Neuronal stem cell (in vitro differentiated cells): ENCODE data around the gene CDKN1A. TPM values are rescaled to one million over a fixed set of nuclear protein-coding genes. Genes with fewer than 3 reads are reported as not detected.

ENCODE experiments used
- DNase-seq: peaks from one replicate; pipeline ENCODE4 v3.0.0-alpha.2; 2013; ENCODE audit warnings: low spot score
- H2AFZ ChIP-seq: one replicate; pipeline ENCODE4 v1.6.1; 2013; ENCODE audit warnings: mild to moderate bottlenecking, low read length, inconsistent platforms
- H2AK5ac ChIP-seq: 2 replicates; pipeline ENCODE4 v1.6.1; 2013; ENCODE audit warnings: low read depth, mild to moderate bottlenecking, inconsistent platforms, low read length, moderate library complexity, mixed read lengths
- H2BK120ac ChIP-seq: 2 replicates; pipeline ENCODE4 v1.6.1; 2013; ENCODE audit warnings: low read depth, mild to moderate bottlenecking, inconsistent platforms, low read length, moderate library complexity, mixed read lengths
- H2BK12ac ChIP-seq: one replicate; pipeline ENCODE4 v1.6.1; 2013; ENCODE audit warnings: low read length, inconsistent platforms
- H2BK15ac ChIP-seq: 2 replicates; pipeline ENCODE4 v1.6.1; 2013; ENCODE audit warnings: mild to moderate bottlenecking, low read length, inconsistent platforms, mixed read lengths
- H2BK5ac ChIP-seq: one replicate; pipeline ENCODE4 v1.6.1; 2013; ENCODE audit warnings: inconsistent platforms, mild to moderate bottlenecking, low read length, moderate library complexity
- H3K14ac ChIP-seq: one replicate; pipeline ENCODE4 v1.6.1; 2013; ENCODE audit warnings: low read length, inconsistent platforms
- H3K18ac ChIP-seq: 2 replicates; pipeline ENCODE4 v1.6.1; 2013; ENCODE audit warnings: low read length, inconsistent platforms
- H3K23ac ChIP-seq: 2 replicates; pipeline ENCODE4 v1.6.1; 2013; ENCODE audit warnings: low read depth, mild to moderate bottlenecking, mixed read lengths, low read length, inconsistent platforms; ENCODE audit not compliant: poor library complexity
- H3K27ac ChIP-seq: replicated peaks from 3 replicates; pipeline ENCODE4 v1.5.1; 2013; ENCODE audit warnings: low read length, inconsistent platforms
- H3K27me3 ChIP-seq, 3 experiments: 2 replicates each; pipeline ENCODE4 v1.6.1; 2013; ENCODE audit warnings: low read length in 3 of 3, mild to moderate bottlenecking in 2 of 3, inconsistent platforms in 1 of 3, low read depth in 1 of 3, mixed read lengths in 1 of 3, moderate library complexity in 1 of 3; ENCODE audit not compliant: control insufficient read depth in 3 of 3, insufficient read depth in 3 of 3
- H3K36me3 ChIP-seq, 2 donors: replicated peaks in 1 of 2; 2 replicates each; pipeline ENCODE4 v1.6.1; 2013; ENCODE audit warnings: low read length in 2 of 2; ENCODE audit not compliant: control insufficient read depth in 2 of 2, insufficient read depth in 2 of 2
- H3K4ac ChIP-seq: 2 replicates; pipeline ENCODE4 v1.6.1; 2013; ENCODE audit warnings: inconsistent platforms, mild to moderate bottlenecking, low read length, moderate library complexity
- H3K4me1 ChIP-seq, 2 donors: 1 replicate in 1 of 2; 2 replicates in 1 of 2; pipeline ENCODE4 v1.6.1; 2013; ENCODE audit warnings: low read length in 2 of 2, low read depth in 1 of 2; ENCODE audit not compliant: control insufficient read depth in 2 of 2, insufficient read depth in 1 of 2
- H3K4me2 ChIP-seq: one replicate; pipeline ENCODE4 v1.6.1; 2013; ENCODE audit warnings: mild to moderate bottlenecking, low read length, inconsistent platforms; ENCODE audit not compliant: insufficient read depth, poor library complexity, severe bottlenecking
- H3K4me3 ChIP-seq, 2 donors: 2 replicates each; pipeline ENCODE4 v1.5.1; 2013; ENCODE audit warnings: low read length in 2 of 2, mild to moderate bottlenecking in 2 of 2, inconsistent platforms in 1 of 2, moderate library complexity in 1 of 2
- H3K79me1 ChIP-seq: one replicate; pipeline ENCODE4 v1.6.1; 2013; ENCODE audit warnings: low read depth, mild to moderate bottlenecking, inconsistent platforms, low read length, moderate library complexity
- H3K9ac ChIP-seq: one replicate; pipeline ENCODE4 v1.6.1; 2013; ENCODE audit warnings: mild to moderate bottlenecking, low read depth, low read length, inconsistent platforms; ENCODE audit not compliant: poor library complexity
- H3K9me3 ChIP-seq, 2 donors: replicated peaks in 1 of 2; 2 replicates each; pipeline versions ENCODE3 to v1.6.1; 2013; ENCODE audit warnings: low read length in 2 of 2, mild to moderate bottlenecking in 2 of 2, inconsistent platforms in 1 of 2, low read depth in 1 of 2, mixed read lengths in 1 of 2, moderate library complexity in 1 of 2; ENCODE audit not compliant: control insufficient read depth in 2 of 2, insufficient read depth in 1 of 2
- H4K8ac ChIP-seq: one replicate; pipeline ENCODE4 v1.6.1; 2013; ENCODE audit warnings: low read depth, mild to moderate bottlenecking, inconsistent platforms, low read length, moderate library complexity
- H4K91ac ChIP-seq: one replicate; pipeline ENCODE4 v1.6.1; 2013; ENCODE audit warnings: low read length, low read depth, mild to moderate bottlenecking, inconsistent platforms; ENCODE audit not compliant: poor library complexity
- WGBS, 2 donors: extraction: QIAGEN DNeasy Blood & Tissue Kit; methylation state at CpG; one replicate each; pipeline ENCODE4 v1.1.7; 2013; ENCODE audit warnings: missing lambda C conversion rate in 2 of 2, mixed read lengths in 1 of 2; ENCODE audit not compliant: insufficient read length in 2 of 2, insufficient replicate concordance in 1 of 2; ENCODE audit errors: extremely low coverage in 2 of 2; 5-methylcytosine and 5-hydroxymethylcytosine counted together
- polyA plus RNA-seq, 2 experiments: library from polyadenylated mRNA; stranded (reverse); fragments of 200-250 nt; gene quantifications; one replicate each; pipeline ENCODE4 v1.2.3, GENCODE V29; 2013

Gene CDKN1A
- polyA plus RNA-seq (2013, experiment 1 of 2) = 54.0 TPM
- polyA plus RNA-seq (2013, experiment 2 of 2) = 53.5 TPM

DNA sequence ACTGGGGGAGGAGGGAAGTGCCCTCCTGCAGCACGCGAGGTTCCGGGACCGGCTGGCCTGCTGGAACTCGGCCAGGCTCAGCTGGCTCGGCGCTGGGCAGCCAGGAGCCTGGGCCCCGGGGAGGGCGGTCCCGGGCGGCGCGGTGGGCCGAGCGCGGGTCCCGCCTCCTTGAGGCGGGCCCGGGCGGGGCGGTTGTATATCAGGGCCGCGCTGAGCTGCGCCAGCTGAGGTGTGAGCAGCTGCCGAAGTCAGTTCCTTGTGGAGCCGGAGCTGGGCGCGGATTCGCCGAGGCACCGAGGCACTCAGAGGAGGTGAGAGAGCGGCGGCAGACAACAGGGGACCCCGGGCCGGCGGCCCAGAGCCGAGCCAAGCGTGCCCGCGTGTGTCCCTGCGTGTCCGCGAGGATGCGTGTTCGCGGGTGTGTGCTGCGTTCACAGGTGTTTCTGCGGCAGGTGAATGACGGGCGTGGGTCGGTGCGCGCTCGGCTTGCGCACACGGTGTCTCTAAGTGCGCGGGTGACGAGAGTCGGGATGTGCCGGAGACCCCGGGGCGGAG lies at the start of gene CDKN1A:
Gene CDKN1A, plus strand, starts transcription at position 227 of the 555 bp plus-strand sequence. CDS start 5,388 bp downstream, outside the sequence.
- Histone ChIP-seq H2BK12ac (peak within 1 kb of the TSS; percentile 24), H2AFZ (peak within 1 kb of the TSS; percentile 89), H2BK120ac (no peak within 1 kb of the TSS), H3K27me3 (peaks cover 0 to 17% (median 0%) of the 10 kb centered on the region in 3 experiments), H2BK5ac (peak within 1 kb of the TSS; percentile 71), H3K4me2 (peak within 1 kb of the TSS; percentile 88), H3K9me3 (peaks cover 0 to 2% of the 10 kb centered on the region in 2 donors), H4K91ac (no peak within 1 kb of the TSS), H3K4me1 (peaks cover 28 to 35% of the 10 kb centered on the region in 2 donors), H3K18ac (peak within 1 kb of the TSS; percentile 93), H3K9ac (peak within 1 kb of the TSS; percentile 96), H3K4me3 (peak within 1 kb of the TSS; percentile 81 to 93), H3K4ac (no peak within 1 kb of the TSS), H3K14ac (peak within 1 kb of the TSS; percentile 25), H3K27ac (peak within 1 kb of the TSS; percentile 53), H3K79me1 (peaks cover 14% of the 10 kb centered on the region), H3K36me3 (peaks cover 0 to 24% of the 10 kb centered on the region in 2 donors), H2BK15ac (peak within 1 kb of the TSS; percentile 86), H3K23ac (peak within 1 kb of the TSS; percentile 50), H4K8ac (peak within 1 kb of the TSS; percentile 68), H2AK5ac (peak within 1 kb of the TSS; percentile 77)
- peak; percentile 76 for DNase-seq
- WGBS, 2 donors = no CpG with 5 or more reads among the region's 63 CpGs

- Histone ChIP-seq H2AK5ac (no peak overlapping the region), H2BK5ac (no peak overlapping the region), H3K79me1 (no peaks in the 10 kb centered on the region), H3K4ac (no peak overlapping the region), H3K4me1 (peaks cover 2 to 7% of the 10 kb centered on the region in 2 donors), H3K36me3 (no peaks in the 10 kb centered on the region), H4K91ac (no peak overlapping the region), H2AFZ (no peak overlapping the region), H2BK15ac (no peak overlapping the region), H3K27me3 (peaks cover 0 to 4% (median 0%) of the 10 kb centered on the region in 3 experiments), H3K4me2 (no peak overlapping the region), H3K9ac (no peak overlapping the region), H3K9me3 (no peaks in the 10 kb centered on the region), H2BK12ac (no peak overlapping the region), H3K27ac (no peak overlapping the region), H3K23ac (no peak overlapping the region), H3K14ac (no peak overlapping the region), H4K8ac (no peak overlapping the region), H3K4me3 (no peak overlapping the region), H3K18ac (no peak overlapping the region), H2BK120ac (no peak overlapping the region)
- no peak for DNase-seq
- WGBS, 2 donors = no CpG with 5 or more reads among the region's 11 CpGs
These were observed 48.7 kb upstream of the CDKN1A start for GRCh38 chr6:36629784-36630183.

DNA sequence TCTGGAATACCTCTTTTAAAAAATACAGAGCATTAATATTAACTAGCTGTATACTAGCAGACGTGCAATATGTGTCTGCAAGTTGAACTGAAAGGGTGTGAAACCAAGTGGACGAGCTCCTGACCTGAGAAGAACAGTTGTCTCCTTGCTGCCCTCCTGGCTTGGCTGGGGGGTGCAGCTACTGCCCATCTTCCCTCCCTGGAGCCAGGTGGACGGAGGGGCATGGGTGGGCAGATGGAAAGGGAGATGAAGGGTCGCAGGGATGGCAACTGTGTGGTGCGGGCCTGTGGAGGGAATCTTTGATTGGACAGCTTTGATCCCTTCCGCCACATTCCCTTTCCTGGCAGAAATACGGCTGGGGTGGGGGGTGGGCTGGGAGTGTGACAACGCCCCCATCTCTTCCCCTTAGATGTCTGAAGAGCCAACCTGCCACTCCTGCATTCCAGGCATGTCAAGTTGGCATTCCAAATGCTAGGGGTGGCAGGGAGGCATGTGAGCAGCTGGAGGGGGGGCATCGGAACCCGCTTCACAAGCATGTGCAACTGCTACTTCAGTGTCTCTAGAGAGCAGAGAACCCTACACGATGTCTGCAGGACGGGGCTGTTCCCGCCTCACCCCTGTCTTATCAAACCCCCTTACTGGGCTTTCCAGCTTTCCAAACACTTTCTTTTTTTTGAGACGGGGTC lies 47.0 kb upstream of the CDKN1A start:
- H3K79me1 ChIP-seq = no peaks in the 10 kb centered on the region
- no peak overlapping the region for H3K4ac ChIP-seq
- H2BK120ac ChIP-seq = no peak overlapping the region
- peak overlapping the region; percentile 82 for H3K18ac ChIP-seq
- no peaks in the 10 kb centered on the region for H3K36me3 ChIP-seq
- no peaks in the 10 kb centered on the region for H3K9me3 ChIP-seq
- H4K8ac ChIP-seq = no peak overlapping the region
- H2BK5ac ChIP-seq = no peak overlapping the region
- no peak overlapping the region for H2BK12ac ChIP-seq
- H3K27me3 ChIP-seq = peaks cover 0 to 4% (median 0%) of the 10 kb centered on the region in 3 experiments
- no peak overlapping the region for H4K91ac ChIP-seq
- no CpG with 5 or more reads among the region's 14 CpGs for WGBS, 2 donors
- DNase-seq = no peak
- H3K4me1 ChIP-seq = peaks cover 2 to 7% of the 10 kb centered on the region in 2 donors
- peak overlapping the region; percentile 63 for H2BK15ac ChIP-seq
- H3K9ac ChIP-seq = peak overlapping the region; percentile 13
- no peak overlapping the region for H3K4me2 ChIP-seq
- peak overlapping the region; percentile 13 for H2AK5ac ChIP-seq
- H3K27ac ChIP-seq = no peak overlapping the region
- H3K14ac ChIP-seq = no peak overlapping the region
- peak overlapping the region; percentile 51 for H2AFZ ChIP-seq
- no peak overlapping the region for H3K4me3 ChIP-seq
- peak overlapping the region; percentile 52 for H3K23ac ChIP-seq

DNA sequence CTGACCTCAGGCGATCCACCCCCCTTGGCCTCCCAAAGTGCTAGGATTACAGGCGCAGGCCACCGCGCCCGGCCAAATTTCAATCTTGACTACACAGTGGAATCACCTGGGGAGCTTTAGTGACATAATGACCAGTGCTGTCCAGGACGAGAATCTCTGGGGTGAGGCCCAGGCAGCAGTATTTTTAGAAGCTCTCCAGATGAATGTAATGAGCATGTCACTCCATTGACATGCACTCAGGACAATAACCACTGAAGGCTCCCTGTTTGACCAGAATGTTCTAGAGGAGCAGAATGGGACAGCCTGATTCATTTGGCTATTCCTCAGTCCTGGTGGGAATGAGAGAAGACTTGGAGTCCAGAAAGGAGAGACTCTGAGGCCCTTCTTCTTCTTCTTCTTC lies 45.1 kb upstream of the CDKN1A start:
- Histone ChIP-seq H3K23ac (no peak overlapping the region), H4K8ac (no peak overlapping the region), H3K36me3 (no peaks in the 10 kb centered on the region), H3K27me3 (peaks cover 0 to 4% (median 0%) of the 10 kb centered on the region in 3 experiments), H3K27ac (no peak overlapping the region), H2AFZ (no peak overlapping the region), H2BK12ac (no peak overlapping the region), H3K4ac (no peak overlapping the region), H3K18ac (no peak overlapping the region), H3K14ac (no peak overlapping the region), H2BK120ac (no peak overlapping the region), H4K91ac (no peak overlapping the region), H2AK5ac (no peak overlapping the region), H3K9me3 (no peaks in the 10 kb centered on the region), H3K4me2 (no peak overlapping the region), H3K4me1 (peaks cover 6 to 16% of the 10 kb centered on the region in 2 donors), H3K4me3 (no peak overlapping the region), H3K9ac (no peak overlapping the region), H2BK5ac (no peak overlapping the region), H2BK15ac (peak overlapping the region; percentile 30), H3K79me1 (no peaks in the 10 kb centered on the region)
- no CpG with 5 or more reads among the region's 6 CpGs for WGBS, 2 donors
- no peak for DNase-seq
